ENCODE data around the gene AGAP1. TPM values are rescaled to one million over a fixed set of nuclear protein-coding genes. Genes with fewer than 3 reads are reported as not detected.

AGAP1 gene
- polyA plus RNA-seq, 1 donor from 2014 or later, result 17.4 TPM

- Histone ChIP-seq H3K9me2 (ENCODE audit: insufficient read depth, low read length) (no peaks in the 10 kb centered on the region), H3K4me3 (ENCODE audit: low read length) (no peak overlapping the region), H3K79me2 (replicated peaks; ENCODE audit: insufficient read depth, low read length) (no peaks in the 10 kb centered on the region), H4K20me1 (ENCODE audit: insufficient read depth) (no peaks in the 10 kb centered on the region), H3K9me3 (ENCODE audit: low read length) (no peaks in the 10 kb centered on the region), H2AFZ (ENCODE audit: low read depth, low read length) (no peak overlapping the region), H3F3A (ENCODE audit: insufficient read depth, low read length, poor library complexity, severe bottlenecking) (no peaks in the 10 kb centered on the region), H3K27me3 (ENCODE audit: insufficient read depth, low read depth, low read length) (no peaks in the 10 kb centered on the region), H3K9ac (ENCODE audit: low read length) (no peak overlapping the region), H3K27ac (ENCODE audit: low read length) (no peak overlapping the region), H3K36me3 (ENCODE audit: insufficient read depth, low read length) (no peaks in the 10 kb centered on the region), H3K4me2 (ENCODE audit: low read length) (no peak overlapping the region)
- TF ChIP-seq RAD21 (conservative IDR thresholded peaks at IDR 0.05) (no peak), POLR2AphosphoS5 (IDR thresholded peaks at IDR 0.05) (no peak), EZH2 (IDR thresholded peaks at IDR 0.05; ENCODE audit: borderline replicate concordance, insufficient read depth, low read length, poor library complexity, severe bottlenecking) (no peak), SMC3 (conservative IDR thresholded peaks at IDR 0.05; ENCODE audit: poor library complexity) (no peak), MXI1 (conservative IDR thresholded peaks at IDR 0.05; ENCODE audit: poor library complexity, severe bottlenecking) (no peak)
These were observed 230.1 kb downstream of the AGAP1 start for GRCh38 chr2:235723811-235724465.

- Histone ChIP-seq H3K27ac (ENCODE audit: low read length) (no peak overlapping the region), H4K20me1 (ENCODE audit: insufficient read depth) (no peaks in the 10 kb centered on the region), H3K9ac (ENCODE audit: low read length) (no peak overlapping the region)
These were observed 231.2 kb downstream of the AGAP1 start for GRCh38 chr2:235725016-235725489.

GRCh38 chr2:235725841-235726240, 232.0 kb downstream of the AGAP1 start:
- Histone ChIP-seq H3K27me3 (ENCODE audit: insufficient read depth, low read depth, low read length) (no peaks in the 10 kb centered on the region), H4K20me1 (ENCODE audit: insufficient read depth) (no peaks in the 10 kb centered on the region), H3K9me2 (ENCODE audit: insufficient read depth, low read length) (no peaks in the 10 kb centered on the region), H3K79me2 (replicated peaks; ENCODE audit: insufficient read depth, low read length) (no peaks in the 10 kb centered on the region), H2AFZ (ENCODE audit: low read depth, low read length) (no peak overlapping the region), H3F3A (ENCODE audit: insufficient read depth, low read length, poor library complexity, severe bottlenecking) (no peaks in the 10 kb centered on the region), H3K36me3 (ENCODE audit: insufficient read depth, low read length) (no peaks in the 10 kb centered on the region), H3K9ac (ENCODE audit: low read length) (no peak overlapping the region), H3K27ac (ENCODE audit: low read length) (no peak overlapping the region), H3K4me2 (ENCODE audit: low read length) (no peak overlapping the region), H3K4me3 (ENCODE audit: low read length) (no peak overlapping the region), H3K9me3 (ENCODE audit: low read length) (no peaks in the 10 kb centered on the region)
- no peak for TF ChIP-seq MXI1 (conservative IDR thresholded peaks at IDR 0.05; ENCODE audit: poor library complexity, severe bottlenecking)
- TF ChIP-seq SMC3 (conservative IDR thresholded peaks at IDR 0.05; ENCODE audit: poor library complexity), result no peak
- TF ChIP-seq EZH2 (IDR thresholded peaks at IDR 0.05; ENCODE audit: borderline replicate concordance, insufficient read depth, low read length, poor library complexity, severe bottlenecking), result no peak
- TF ChIP-seq RAD21 (conservative IDR thresholded peaks at IDR 0.05), result no peak
- TF ChIP-seq POLR2AphosphoS5 (IDR thresholded peaks at IDR 0.05), result no peak
- no peak for TF ChIP-seq TAF1 (IDR thresholded peaks at IDR 0.05; ENCODE audit: low read depth)
- TF ChIP-seq REST (IDR thresholded peaks at IDR 0.05; ENCODE audit: borderline replicate concordance), result no peak

More at GRCh38 chr2:235725016-235725489, 231.2 kb downstream of the AGAP1 start:
- Histone ChIP-seq H3K9me3 (ENCODE audit: low read length) (no peaks in the 10 kb centered on the region), H3K4me2 (ENCODE audit: low read length) (no peak overlapping the region), H3K9me2 (ENCODE audit: insufficient read depth, low read length) (no peaks in the 10 kb centered on the region), H3K4me3 (ENCODE audit: low read length) (no peak overlapping the region), H3F3A (ENCODE audit: insufficient read depth, low read length, poor library complexity, severe bottlenecking) (no peaks in the 10 kb centered on the region), H3K79me2 (replicated peaks; ENCODE audit: insufficient read depth, low read length) (no peaks in the 10 kb centered on the region), H2AFZ (ENCODE audit: low read depth, low read length) (no peak overlapping the region), H3K36me3 (ENCODE audit: insufficient read depth, low read length) (no peaks in the 10 kb centered on the region), H3K27me3 (ENCODE audit: insufficient read depth, low read depth, low read length) (no peaks in the 10 kb centered on the region)
- no peak for TF ChIP-seq CTCF (IDR thresholded peaks at IDR 0.05; ENCODE audit: poor library complexity, severe bottlenecking)
- no peak for TF ChIP-seq POLR2AphosphoS5 (IDR thresholded peaks at IDR 0.05)
- no peak for TF ChIP-seq MXI1 (conservative IDR thresholded peaks at IDR 0.05; ENCODE audit: poor library complexity, severe bottlenecking)
- TF ChIP-seq SMC3 (conservative IDR thresholded peaks at IDR 0.05; ENCODE audit: poor library complexity), result no peak

All from neural cell (in vitro differentiated cells).